Skeletal muscle cell (primary cell): Measurements from ENCODE around the gene DYRK2.
A peak's percentile ranks its signal among the peaks of the same experiment; 100 is the strongest.
"Not testable (repeated sequence)": the region's sequence is repeated elsewhere in the genome, so short reads cannot be mapped to it uniquely, and the experiment has no call there.

Source experiments
- DNase-seq: peaks from one replicate; pipeline ENCODE4 v3.0.0-alpha.2; 2010; ENCODE audit warnings: low read depth
- H3K4me3 ChIP-seq: 2 replicates; pipeline ENCODE4 v1.5.1; 2011; ENCODE audit warnings: low read depth, mild to moderate bottlenecking, control low read depth, low read length, moderate library complexity

The DYRK2 gene

GRCh38 chr12:67667276-67668073 is 18.9 kb downstream of the DYRK2 start:
- H3K4me3 ChIP-seq, result no peak overlapping the region
- no peak for DNase-seq

GRCh38 chr12:67669217-67669933 is 20.8 kb downstream of the DYRK2 start:
- no peak for DNase-seq

GRCh38 chr12:67669934-67670631 is 21.5 kb downstream of the DYRK2 start:
- H3K4me3 ChIP-seq, result no peak overlapping the region
- no peak for DNase-seq

More at GRCh38 chr12:67669217-67669933, 20.8 kb downstream of the DYRK2 start:
- no peak overlapping the region for H3K4me3 ChIP-seq

GRCh38 chr12:67671419-67671818 is 22.9 kb downstream of the DYRK2 start:
- no peak for DNase-seq

GRCh38 chr12:67671892-67672291 is 23.3 kb downstream of the DYRK2 start:
- DNase-seq, result no peak
- no peak overlapping the region for H3K4me3 ChIP-seq

More at GRCh38 chr12:67671419-67671818, 22.9 kb downstream of the DYRK2 start:
- H3K4me3 ChIP-seq, result no peak overlapping the region

GRCh38 chr12:67672507-67672906 is 24.0 kb downstream of the DYRK2 start:
- H3K4me3 ChIP-seq, DNase-seq: not testable (repeated sequence)

DNA sequence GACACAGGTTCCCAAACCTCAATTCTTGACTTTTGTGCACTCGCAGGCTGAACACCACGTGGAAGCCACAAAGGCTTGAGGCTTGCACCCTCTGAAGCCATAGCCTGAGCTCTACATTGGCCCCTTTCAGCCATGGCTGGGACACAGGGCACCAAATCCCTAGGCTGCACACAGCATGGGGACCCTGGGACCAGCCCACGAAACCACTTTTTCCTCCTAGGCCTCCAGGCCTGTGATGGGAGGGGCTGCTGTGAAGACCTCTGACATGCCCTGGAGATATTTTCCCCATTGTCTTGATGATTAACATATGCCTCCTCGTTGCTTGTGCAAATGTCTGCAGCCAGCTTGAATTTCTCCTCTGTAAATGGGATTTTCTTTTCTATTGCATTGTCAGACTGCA is 25.0 kb downstream of the DYRK2 start:
- not testable (repeated sequence) for DNase-seq, H3K4me3 ChIP-seq

DNA sequence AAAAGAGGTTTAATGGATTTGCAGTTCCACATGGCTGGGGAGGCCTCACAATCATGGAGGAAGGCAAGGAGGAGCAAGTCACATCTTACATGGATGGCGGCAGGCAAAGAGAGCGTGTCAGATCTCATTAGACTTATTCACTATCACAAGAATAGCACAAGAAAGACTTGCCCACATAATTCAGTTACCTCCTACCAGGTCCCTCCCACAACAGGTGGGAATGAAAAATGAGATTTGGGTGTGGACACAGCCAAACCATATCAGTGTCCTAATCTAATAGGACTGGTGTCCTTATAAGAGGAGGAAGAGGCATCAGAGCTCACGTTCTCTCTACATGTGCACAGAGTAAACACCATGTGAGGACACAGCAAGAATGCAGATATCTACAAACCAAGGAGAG is 25.9 kb downstream of the DYRK2 start:
- no peak for DNase-seq
- no peak overlapping the region for H3K4me3 ChIP-seq

- DNase-seq, result no peak
- no peak overlapping the region for H3K4me3 ChIP-seq
Observed at GRCh38 chr12:67676624-67677023, 28.1 kb downstream of the DYRK2 start.

DNA sequence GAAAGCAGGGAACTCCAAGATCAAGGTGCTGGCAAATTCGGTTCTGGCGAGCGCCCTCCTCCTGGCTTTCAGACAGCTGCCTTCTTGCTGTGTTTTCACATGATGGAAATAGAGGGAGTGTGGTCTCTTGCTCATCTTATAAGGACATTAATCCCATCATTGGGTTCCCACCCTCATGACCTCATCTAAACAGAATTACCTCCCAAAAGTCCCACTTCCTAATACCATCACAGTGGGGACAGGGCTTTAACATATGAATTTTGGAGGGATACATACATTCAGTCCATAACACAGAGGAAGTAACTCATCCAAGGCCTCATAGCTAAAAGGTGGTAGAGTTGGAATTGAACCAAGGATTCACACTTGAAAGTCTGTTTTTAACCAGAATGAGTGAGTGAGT is 28.6 kb downstream of the DYRK2 start:
- DNase-seq, result no peak
- H3K4me3 ChIP-seq, result no peak overlapping the region

- peak; percentile 87 for DNase-seq
- no peak overlapping the region for H3K4me3 ChIP-seq
Observed at GRCh38 chr12:67681105-67681778, 32.7 kb downstream of the DYRK2 start.

- DNase-seq, result no peak
- H3K4me3 ChIP-seq, result no peak overlapping the region
Observed at GRCh38 chr12:67681941-67682620, 33.5 kb downstream of the DYRK2 start.

DNA sequence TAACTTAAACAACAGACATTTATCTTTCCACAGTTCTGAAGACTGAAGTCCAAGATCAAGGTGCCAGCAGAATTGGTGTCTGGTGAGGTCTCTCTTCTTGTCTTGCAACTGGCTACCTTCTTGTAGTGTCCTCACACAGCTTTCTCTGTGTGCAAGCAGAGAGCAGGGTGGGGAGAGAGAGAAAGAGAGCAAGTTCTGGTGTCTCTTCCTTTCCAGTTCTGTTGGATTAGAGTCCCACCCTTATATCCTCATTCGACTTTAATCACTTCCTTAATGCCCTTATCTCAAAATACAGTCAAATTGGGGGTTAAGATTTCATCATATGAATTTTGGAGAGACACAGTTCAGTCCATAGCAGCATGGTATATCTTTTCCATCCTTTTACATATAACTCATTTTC is 40.8 kb downstream of the DYRK2 start:
- no peak for DNase-seq
- no peak overlapping the region for H3K4me3 ChIP-seq

GRCh38 chr12:67690656-67691055 is 42.1 kb downstream of the DYRK2 start:
- DNase-seq, result no peak
- H3K4me3 ChIP-seq, result no peak overlapping the region

GRCh38 chr12:67691220-67691619 is 42.7 kb downstream of the DYRK2 start:
- no peak for DNase-seq
- no peak overlapping the region for H3K4me3 ChIP-seq

- H3K4me3 ChIP-seq, result no peak overlapping the region
Observed at GRCh38 chr12:67692135-67692534, 43.6 kb downstream of the DYRK2 start.

DNA sequence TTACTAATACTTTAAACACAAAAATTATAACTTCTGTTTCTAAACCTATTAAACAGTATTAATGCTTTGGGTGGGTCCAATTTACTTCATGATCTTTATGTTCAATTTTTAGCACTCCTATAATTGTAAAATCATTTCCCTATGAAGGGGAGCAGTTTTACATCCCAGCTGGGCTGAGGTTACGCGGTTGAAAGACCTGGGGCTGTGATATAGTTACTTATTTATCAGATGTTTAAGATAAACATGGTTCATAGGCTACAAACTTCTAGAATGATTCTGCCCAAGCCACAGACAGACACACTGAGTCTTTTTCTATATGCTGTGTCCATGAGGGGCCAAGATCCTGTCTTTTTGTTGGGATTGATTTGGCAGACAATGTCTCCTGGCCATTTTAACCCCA is 44.4 kb downstream of the DYRK2 start:
- DNase-seq, result no peak

More at GRCh38 chr12:67692135-67692534, 43.6 kb downstream of the DYRK2 start:
- DNase-seq, result no peak

DNA sequence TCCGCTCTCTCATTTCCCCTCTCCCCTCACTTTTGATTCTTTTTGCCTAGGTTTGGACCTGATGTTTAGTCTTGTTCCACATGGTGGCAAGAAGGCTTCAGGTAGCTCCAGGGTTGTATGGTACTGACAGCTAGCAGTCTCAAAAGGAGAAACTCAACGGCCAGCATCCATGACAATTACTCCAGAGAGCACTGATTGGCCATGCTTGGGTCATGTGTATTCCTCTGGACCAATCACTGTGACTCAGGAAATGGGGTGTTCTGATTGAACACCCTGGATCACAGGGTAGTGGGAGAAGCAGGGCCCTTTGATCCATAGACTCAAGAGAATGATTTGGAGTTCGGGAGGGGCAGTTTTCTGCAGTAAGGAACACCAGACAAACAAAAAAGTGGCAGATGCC is 45.3 kb downstream of the DYRK2 start:
- no peak for DNase-seq
- H3K4me3 ChIP-seq, result no peak overlapping the region

More for the DNA sequence above, 44.4 kb downstream of the DYRK2 start:
- no peak overlapping the region for H3K4me3 ChIP-seq

- no peak overlapping the region for H3K4me3 ChIP-seq
- no peak for DNase-seq
Observed at GRCh38 chr12:67694306-67694900, 45.9 kb downstream of the DYRK2 start.
